HEK293 (cell line): ENCODE measurements around the gene PKLR.

Experiments
- BCL11B ChIP-seq: fragments of 450-650 bp; formaldehyde crosslinking; IDR thresholded peaks from 2 replicates; pipeline ENCODE4 v1.5.1; 2016; ENCODE audit warnings: low read depth, missing biosample characterization, missing genetic modification characterization
- GLIS1 ChIP-seq: fragments of 450-650 bp; formaldehyde crosslinking; IDR thresholded peaks from 2 replicates; pipeline ENCODE4 v1.5.1; 2016; ENCODE audit warnings: missing biosample characterization, missing genetic modification characterization
- GLIS2 ChIP-seq: fragments of 450-650 bp; formaldehyde crosslinking; IDR thresholded peaks from 2 replicates; pipeline ENCODE4 v1.5.1; 2016; ENCODE audit warnings: missing biosample characterization, missing genetic modification characterization
- YY1 ChIP-seq: fragments of 450-650 bp; formaldehyde crosslinking; IDR thresholded peaks from 2 replicates; pipeline ENCODE4 v1.5.1; 2018; ENCODE audit warnings: missing biosample characterization, missing genetic modification characterization
- ZFHX2 ChIP-seq: fragments of 450-650 bp; formaldehyde crosslinking; conservative IDR thresholded peaks from 2 replicates; pipeline ENCODE4 v1.5.1; 2016; ENCODE audit warnings: missing biosample characterization, missing genetic modification characterization
- ZFP3 ChIP-seq: fragments of 450-650 bp; formaldehyde crosslinking; IDR thresholded peaks from 2 replicates; pipeline ENCODE4 v1.5.1; 2016; ENCODE audit warnings: low read depth, missing biosample characterization, missing genetic modification characterization
- ZNF140 ChIP-seq: fragments of 450-650 bp; formaldehyde crosslinking; IDR thresholded peaks from 2 replicates; pipeline ENCODE4 v1.5.1; 2016; ENCODE audit warnings: missing biosample characterization, missing genetic modification characterization
- ZNF184 ChIP-seq: fragments of 450-650 bp; IDR thresholded peaks from 2 replicates; pipeline ENCODE4 v1.5.1; 2018; ENCODE audit warnings: missing biosample characterization, mild to moderate bottlenecking, missing genetic modification characterization
- ZNF202 ChIP-seq: fragments of 450-650 bp; formaldehyde crosslinking; IDR thresholded peaks from 2 replicates; pipeline ENCODE4 v1.5.1; 2016; ENCODE audit warnings: missing biosample characterization, missing genetic modification characterization, borderline replicate concordance
- ZNF211 ChIP-seq: fragments of 450-650 bp; formaldehyde crosslinking; IDR thresholded peaks from 2 replicates; pipeline ENCODE4 v1.5.1; 2016; ENCODE audit warnings: low read depth, missing biosample characterization, missing genetic modification characterization
- ZNF311 ChIP-seq: fragments of 450-650 bp; formaldehyde crosslinking; IDR thresholded peaks from 2 replicates; pipeline ENCODE4 v1.5.1; 2017; ENCODE audit warnings: missing biosample characterization, missing genetic modification characterization, borderline replicate concordance
- ZNF324 ChIP-seq: fragments of 450-650 bp; formaldehyde crosslinking; IDR thresholded peaks from 2 replicates; pipeline ENCODE4 v1.5.1; 2016; ENCODE audit warnings: missing biosample characterization, missing genetic modification characterization
- ZNF350 ChIP-seq: fragments of 450-650 bp; formaldehyde crosslinking; IDR thresholded peaks from 2 replicates; pipeline ENCODE4 v1.5.0; 2017; ENCODE audit warnings: missing biosample characterization, mild to moderate bottlenecking, missing genetic modification characterization
- ZNF404 ChIP-seq: fragments of 450-650 bp; formaldehyde crosslinking; IDR thresholded peaks from 2 replicates; pipeline ENCODE4 v1.5.1; 2017; ENCODE audit warnings: missing biosample characterization, missing genetic modification characterization
- ZNF514 ChIP-seq: fragments of 450-650 bp; formaldehyde crosslinking; IDR thresholded peaks from 2 replicates; pipeline ENCODE4 v1.5.1; 2016; ENCODE audit warnings: missing biosample characterization, missing genetic modification characterization
- ZNF530 ChIP-seq: fragments of 450-650 bp; formaldehyde crosslinking; IDR thresholded peaks from 2 replicates; pipeline ENCODE4 v1.5.1; 2016; ENCODE audit warnings: low read depth, missing biosample characterization, missing genetic modification characterization
- ZNF76 ChIP-seq: fragments of 450-650 bp; formaldehyde crosslinking; IDR thresholded peaks from 2 replicates; pipeline ENCODE4; 2016; ENCODE audit warnings: low read depth, missing biosample characterization, missing genetic modification characterization, borderline replicate concordance
- ZNF791 ChIP-seq: fragments of 450-650 bp; formaldehyde crosslinking; IDR thresholded peaks from 2 replicates; pipeline ENCODE4 v1.5.1; 2016; ENCODE audit warnings: missing biosample characterization, missing genetic modification characterization
- ZNF843 ChIP-seq: fragments of 450-650 bp; formaldehyde crosslinking; IDR thresholded peaks from 2 replicates; pipeline ENCODE4 v1.5.1; 2016; ENCODE audit warnings: missing biosample characterization, missing genetic modification characterization
- TF ChIP-seq, protein P1 (sequence below): fragments of 450-650 bp; formaldehyde crosslinking; IDR thresholded peaks from 2 replicates; pipeline ENCODE4 v1.5.1; 2016; ENCODE audit warnings: missing biosample characterization, missing genetic modification characterization
- TF ChIP-seq, protein P2 (sequence below): fragments of 450-650 bp; formaldehyde crosslinking; conservative IDR thresholded peaks from 2 replicates; pipeline ENCODE4 v1.5.1; 2016; ENCODE audit warnings: low read depth, missing biosample characterization, missing genetic modification characterization
- TF ChIP-seq, protein P3 (sequence below): fragments of 450-650 bp; formaldehyde crosslinking; IDR thresholded peaks from 2 replicates; pipeline ENCODE4 v1.5.1; 2016; ENCODE audit warnings: missing biosample characterization, missing genetic modification characterization
- TF ChIP-seq, protein P4 (sequence below): fragments of 450-650 bp; IDR thresholded peaks from 2 replicates; pipeline ENCODE4 v1.5.1; 2018; ENCODE audit warnings: missing biosample characterization, missing genetic modification characterization
- TF ChIP-seq, protein P5 (sequence below): fragments of 450-650 bp; formaldehyde crosslinking; IDR thresholded peaks from 2 replicates; pipeline ENCODE4 v1.5.1; 2017; ENCODE audit warnings: missing biosample characterization, missing genetic modification characterization
- TF ChIP-seq, protein P6 (sequence below): fragments of 450-650 bp; formaldehyde crosslinking; IDR thresholded peaks from 2 replicates; pipeline ENCODE4 v1.5.1; 2016; ENCODE audit warnings: missing biosample characterization, missing genetic modification characterization
- TF ChIP-seq, protein P7 (sequence below): IDR thresholded peaks from 2 replicates; pipeline ENCODE4 v1.6.1; 2011; ENCODE audit warnings: mild to moderate bottlenecking, low read depth, low read length, borderline replicate concordance

Gene PKLR

DNA sequence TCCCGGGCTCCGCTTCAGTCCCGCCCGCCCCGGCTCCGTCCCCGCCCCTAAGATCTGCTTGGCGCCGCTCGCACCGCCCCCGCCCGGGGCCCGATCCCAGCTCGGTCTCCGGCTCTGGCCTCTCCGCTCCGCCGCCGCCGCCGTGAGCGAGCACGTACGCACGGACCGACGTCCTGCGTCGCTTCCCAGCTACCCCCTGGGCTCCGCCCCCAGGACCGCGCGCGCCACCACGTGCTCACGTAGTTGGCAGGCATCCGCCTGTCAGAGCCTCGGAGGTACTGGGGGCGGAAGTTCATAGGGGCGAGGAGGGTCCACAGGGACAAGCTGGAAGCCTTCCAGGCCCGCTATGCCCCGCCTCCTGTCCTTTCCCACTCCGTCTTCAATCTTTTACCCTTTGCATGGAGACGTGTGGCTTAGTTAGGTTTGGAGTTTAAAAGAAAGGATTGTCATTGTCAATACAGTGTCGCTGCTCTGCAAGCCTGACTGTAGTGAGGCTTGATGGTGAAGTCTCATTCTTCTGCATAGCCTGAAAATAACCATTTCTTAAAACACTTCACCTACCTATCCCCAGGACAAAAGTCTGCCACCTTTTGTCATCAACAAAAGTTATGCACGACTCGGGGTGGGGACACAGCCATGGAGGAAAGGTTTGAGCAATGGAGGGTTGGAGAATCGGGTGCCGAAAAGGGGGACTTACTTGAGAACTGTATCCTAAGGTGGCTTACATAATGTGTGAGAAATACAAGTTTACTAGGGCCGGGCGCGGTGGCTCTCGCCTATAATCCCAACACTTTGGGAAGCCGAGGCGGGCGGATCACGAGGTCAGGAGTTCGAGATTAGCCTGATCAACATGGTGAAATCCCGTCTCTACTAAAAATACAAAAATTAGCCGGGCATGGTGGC, 27.6 kb downstream of the PKLR start, which contains the start of gene CLK2 (continued):
- TF ChIP-seq ZNF324 (tag by site-specific recombination) (no peak; the same call in 1 of the 2 replicates), GLIS1 (tag by site-specific recombination) (peak; percentile 89), ZNF350 (tag by site-specific recombination) (no peak), BCL11B (tag by site-specific recombination) (no peak), ZFHX2 (peak; percentile 51; the same call in 1 of the 2 replicates), YY1 (tag by site-specific recombination) (no peak), ZNF311 (no peak), ZNF404 (tag by site-specific recombination) (no peak), ZNF184 (tag by site-specific recombination) (no peak), ZNF211 (tag by site-specific recombination) (no peak), ZNF843 (tag by site-specific recombination) (no peak), ZNF514 (no peak), ZNF791 (tag by site-specific recombination) (no peak), GLIS2 (tag by site-specific recombination) (peak; percentile 100), ZNF76 (tag by site-specific recombination) (peak; percentile 89; the same call in 1 of the 2 replicates), ZFP3 (tag by site-specific recombination) (no peak), ZNF202 (tag by site-specific recombination) (no peak), ZNF530 (tag by site-specific recombination) (no peak), ZNF140 (no peak)
- TF ChIP-seq, protein P1, sequence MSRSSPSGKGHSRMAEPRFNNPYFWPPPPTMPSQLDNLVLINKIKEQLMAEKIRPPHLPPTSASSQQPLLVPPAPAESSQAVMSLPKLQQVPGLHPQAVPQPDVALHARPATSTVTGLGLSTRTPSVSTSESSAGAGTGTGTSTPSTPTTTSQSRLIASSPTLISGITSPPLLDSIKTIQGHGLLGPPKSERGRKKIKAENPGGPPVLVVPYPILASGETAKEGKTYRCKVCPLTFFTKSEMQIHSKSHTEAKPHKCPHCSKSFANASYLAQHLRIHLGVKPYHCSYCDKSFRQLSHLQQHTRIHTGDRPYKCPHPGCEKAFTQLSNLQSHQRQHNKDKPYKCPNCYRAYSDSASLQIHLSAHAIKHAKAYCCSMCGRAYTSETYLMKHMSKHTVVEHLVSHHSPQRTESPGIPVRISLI (tag by site-specific recombination), result no peak
- TF ChIP-seq, protein P2, sequence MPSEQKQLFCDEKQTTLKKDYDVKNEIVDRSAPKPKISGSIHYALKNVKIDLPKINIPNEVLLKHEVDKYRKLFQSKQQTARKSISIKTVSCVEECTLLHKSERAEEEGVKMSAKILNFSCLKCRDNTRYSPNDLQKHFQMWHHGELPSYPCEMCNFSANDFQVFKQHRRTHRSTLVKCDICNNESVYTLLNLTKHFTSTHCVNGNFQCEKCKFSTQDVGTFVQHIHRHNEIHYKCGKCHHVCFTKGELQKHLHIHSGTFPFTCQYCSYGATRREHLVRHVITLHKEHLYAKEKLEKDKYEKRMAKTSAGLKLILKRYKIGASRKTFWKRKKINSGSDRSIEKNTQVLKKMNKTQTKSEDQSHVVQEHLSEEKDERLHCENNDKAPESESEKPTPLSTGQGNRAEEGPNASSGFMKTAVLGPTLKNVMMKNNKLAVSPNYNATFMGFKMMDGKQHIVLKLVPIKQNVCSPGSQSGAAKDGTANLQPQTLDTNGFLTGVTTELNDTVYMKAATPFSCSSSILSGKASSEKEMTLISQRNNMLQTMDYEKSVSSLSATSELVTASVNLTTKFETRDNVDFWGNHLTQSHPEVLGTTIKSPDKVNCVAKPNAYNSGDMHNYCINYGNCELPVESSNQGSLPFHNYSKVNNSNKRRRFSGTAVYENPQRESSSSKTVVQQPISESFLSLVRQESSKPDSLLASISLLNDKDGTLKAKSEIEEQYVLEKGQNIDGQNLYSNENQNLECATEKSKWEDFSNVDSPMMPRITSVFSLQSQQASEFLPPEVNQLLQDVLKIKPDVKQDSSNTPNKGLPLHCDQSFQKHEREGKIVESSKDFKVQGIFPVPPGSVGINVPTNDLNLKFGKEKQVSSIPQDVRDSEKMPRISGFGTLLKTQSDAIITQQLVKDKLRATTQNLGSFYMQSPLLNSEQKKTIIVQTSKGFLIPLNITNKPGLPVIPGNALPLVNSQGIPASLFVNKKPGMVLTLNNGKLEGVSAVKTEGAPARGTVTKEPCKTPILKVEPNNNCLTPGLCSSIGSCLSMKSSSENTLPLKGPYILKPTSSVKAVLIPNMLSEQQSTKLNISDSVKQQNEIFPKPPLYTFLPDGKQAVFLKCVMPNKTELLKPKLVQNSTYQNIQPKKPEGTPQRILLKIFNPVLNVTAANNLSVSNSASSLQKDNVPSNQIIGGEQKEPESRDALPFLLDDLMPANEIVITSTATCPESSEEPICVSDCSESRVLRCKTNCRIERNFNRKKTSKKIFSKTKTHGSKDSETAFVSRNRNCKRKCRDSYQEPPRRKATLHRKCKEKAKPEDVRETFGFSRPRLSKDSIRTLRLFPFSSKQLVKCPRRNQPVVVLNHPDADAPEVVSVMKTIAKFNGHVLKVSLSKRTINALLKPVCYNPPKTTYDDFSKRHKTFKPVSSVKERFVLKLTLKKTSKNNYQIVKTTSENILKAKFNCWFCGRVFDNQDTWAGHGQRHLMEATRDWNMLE (tag by site-specific recombination), result no peak
- TF ChIP-seq, protein P3, sequence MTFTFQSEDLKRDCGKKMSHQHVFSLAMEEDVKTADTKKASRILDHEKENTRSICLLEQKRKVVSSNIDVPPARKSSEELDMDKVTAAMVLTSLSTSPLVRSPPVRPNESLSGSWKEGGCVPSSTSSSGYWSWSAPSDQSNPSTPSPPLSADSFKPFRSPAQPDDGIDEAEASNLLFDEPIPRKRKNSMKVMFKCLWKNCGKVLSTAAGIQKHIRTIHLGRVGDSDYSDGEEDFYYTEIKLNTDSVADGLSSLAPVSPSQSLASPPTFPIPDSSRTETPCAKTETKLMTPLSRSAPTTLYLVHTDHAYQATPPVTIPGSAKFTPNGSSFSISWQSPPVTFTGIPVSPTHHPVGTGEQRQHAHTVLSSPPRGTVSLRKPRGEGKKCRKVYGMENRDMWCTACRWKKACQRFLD (tag by site-specific recombination), result no peak
- TF ChIP-seq, protein P4, sequence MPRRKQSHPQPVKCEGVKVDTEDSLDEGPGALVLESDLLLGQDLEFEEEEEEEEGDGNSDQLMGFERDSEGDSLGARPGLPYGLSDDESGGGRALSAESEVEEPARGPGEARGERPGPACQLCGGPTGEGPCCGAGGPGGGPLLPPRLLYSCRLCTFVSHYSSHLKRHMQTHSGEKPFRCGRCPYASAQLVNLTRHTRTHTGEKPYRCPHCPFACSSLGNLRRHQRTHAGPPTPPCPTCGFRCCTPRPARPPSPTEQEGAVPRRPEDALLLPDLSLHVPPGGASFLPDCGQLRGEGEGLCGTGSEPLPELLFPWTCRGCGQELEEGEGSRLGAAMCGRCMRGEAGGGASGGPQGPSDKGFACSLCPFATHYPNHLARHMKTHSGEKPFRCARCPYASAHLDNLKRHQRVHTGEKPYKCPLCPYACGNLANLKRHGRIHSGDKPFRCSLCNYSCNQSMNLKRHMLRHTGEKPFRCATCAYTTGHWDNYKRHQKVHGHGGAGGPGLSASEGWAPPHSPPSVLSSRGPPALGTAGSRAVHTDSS (tag by site-specific recombination), result no peak
- TF ChIP-seq, protein P5, sequence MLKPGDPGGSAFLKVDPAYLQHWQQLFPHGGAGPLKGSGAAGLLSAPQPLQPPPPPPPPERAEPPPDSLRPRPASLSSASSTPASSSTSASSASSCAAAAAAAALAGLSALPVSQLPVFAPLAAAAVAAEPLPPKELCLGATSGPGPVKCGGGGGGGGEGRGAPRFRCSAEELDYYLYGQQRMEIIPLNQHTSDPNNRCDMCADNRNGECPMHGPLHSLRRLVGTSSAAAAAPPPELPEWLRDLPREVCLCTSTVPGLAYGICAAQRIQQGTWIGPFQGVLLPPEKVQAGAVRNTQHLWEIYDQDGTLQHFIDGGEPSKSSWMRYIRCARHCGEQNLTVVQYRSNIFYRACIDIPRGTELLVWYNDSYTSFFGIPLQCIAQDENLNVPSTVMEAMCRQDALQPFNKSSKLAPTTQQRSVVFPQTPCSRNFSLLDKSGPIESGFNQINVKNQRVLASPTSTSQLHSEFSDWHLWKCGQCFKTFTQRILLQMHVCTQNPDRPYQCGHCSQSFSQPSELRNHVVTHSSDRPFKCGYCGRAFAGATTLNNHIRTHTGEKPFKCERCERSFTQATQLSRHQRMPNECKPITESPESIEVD, result no peak
- TF ChIP-seq, protein P6, sequence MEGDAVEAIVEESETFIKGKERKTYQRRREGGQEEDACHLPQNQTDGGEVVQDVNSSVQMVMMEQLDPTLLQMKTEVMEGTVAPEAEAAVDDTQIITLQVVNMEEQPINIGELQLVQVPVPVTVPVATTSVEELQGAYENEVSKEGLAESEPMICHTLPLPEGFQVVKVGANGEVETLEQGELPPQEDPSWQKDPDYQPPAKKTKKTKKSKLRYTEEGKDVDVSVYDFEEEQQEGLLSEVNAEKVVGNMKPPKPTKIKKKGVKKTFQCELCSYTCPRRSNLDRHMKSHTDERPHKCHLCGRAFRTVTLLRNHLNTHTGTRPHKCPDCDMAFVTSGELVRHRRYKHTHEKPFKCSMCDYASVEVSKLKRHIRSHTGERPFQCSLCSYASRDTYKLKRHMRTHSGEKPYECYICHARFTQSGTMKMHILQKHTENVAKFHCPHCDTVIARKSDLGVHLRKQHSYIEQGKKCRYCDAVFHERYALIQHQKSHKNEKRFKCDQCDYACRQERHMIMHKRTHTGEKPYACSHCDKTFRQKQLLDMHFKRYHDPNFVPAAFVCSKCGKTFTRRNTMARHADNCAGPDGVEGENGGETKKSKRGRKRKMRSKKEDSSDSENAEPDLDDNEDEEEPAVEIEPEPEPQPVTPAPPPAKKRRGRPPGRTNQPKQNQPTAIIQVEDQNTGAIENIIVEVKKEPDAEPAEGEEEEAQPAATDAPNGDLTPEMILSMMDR, result no peak
- TF ChIP-seq, protein P7, sequence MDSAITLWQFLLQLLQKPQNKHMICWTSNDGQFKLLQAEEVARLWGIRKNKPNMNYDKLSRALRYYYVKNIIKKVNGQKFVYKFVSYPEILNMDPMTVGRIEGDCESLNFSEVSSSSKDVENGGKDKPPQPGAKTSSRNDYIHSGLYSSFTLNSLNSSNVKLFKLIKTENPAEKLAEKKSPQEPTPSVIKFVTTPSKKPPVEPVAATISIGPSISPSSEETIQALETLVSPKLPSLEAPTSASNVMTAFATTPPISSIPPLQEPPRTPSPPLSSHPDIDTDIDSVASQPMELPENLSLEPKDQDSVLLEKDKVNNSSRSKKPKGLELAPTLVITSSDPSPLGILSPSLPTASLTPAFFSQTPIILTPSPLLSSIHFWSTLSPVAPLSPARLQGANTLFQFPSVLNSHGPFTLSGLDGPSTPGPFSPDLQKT, result no peak
